ENCODE measurements around the gene HSPB1. TPM values are rescaled to one million over a fixed set of nuclear protein-coding genes. Genes with fewer than 3 reads are reported as not detected.

The HSPB1 gene
- total and polyA plus RNA-seq, 2 experiments from 2014 or later = 48.1 to 437 TPM

DNA sequence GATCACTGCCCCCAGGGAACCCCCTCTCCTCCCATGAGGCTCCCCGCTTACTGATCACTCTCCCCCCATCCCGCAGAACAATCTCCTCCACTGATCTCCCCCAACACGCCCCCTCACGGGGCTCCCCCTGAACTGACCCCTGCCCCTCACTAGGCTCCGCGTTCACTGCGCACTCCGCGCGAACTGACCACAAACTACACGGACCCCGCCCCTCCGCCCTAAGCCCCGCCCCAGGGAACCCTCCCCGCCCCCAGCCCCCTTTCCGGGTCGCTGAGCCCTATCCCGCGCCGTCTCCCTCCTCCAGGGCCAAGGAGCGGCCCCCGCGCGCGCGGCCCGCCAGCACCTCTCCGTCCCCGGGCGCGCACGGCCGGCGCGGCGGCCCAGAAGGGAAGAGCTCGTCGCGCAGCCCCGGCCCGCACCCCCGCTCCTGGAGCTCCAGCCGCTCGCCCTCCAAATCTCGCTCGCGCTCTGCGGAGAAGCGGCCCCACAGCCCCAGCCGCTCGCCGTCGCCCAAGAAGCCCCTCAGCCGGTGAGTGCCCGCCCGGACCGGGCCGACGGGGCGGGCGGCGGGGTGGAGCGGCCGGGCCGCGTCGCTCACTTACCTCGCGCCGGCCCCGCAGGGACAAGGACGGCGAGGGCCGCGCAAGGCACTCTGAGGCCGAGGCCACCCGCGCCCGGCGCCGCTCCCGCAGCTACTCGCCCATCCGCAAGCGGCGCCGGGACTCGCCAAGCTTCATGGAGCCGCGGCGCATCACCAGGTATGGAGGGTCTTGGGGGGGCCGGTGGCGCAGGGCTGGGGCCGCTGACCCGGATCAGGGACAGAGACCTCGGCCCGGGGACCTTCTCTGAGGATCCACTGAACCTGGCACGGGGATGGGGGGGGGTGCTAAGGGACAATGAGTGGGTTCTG, 19.9 kb upstream of the HSPB1 start:
- ATAC-seq = peak; percentile 70
- peaks cover 5% of the 10 kb centered on the region; the same call in 2 of the 3 replicates for H3K36me3 Mint-ChIP-seq (ENCODE audit: low read depth)
- no peak overlapping the region for H3K27ac Mint-ChIP-seq
- H3K9me3 Mint-ChIP-seq = peaks cover 2% of the 10 kb centered on the region; the same call in 2 of the 3 replicates
- Histone ChIP-seq H3K9me2 (ENCODE audit: insufficient read depth) (no peaks in the 10 kb centered on the region), H3K79me2 (replicated peaks; ENCODE audit: insufficient read depth) (no peaks in the 10 kb centered on the region), H3K36me3 (ENCODE audit: insufficient read depth) (no peaks in the 10 kb centered on the region), H3F3A (replicated peaks; ENCODE audit: low read depth) (peaks cover 7% of the 10 kb centered on the region; the same call in 1 of the 2 replicates), H2AFZ (peak overlapping the region; percentile 43; the same call in 1 of the 2 replicates), H3K27me3 (ENCODE audit: insufficient read depth) (peaks cover 56% of the 10 kb centered on the region), H3K4me3 (peak overlapping the region; percentile 76), H3K4me1 (ENCODE audit: insufficient read depth) (peaks cover 9% of the 10 kb centered on the region), H4K20me1 (replicated peaks; ENCODE audit: insufficient read depth) (no peaks in the 10 kb centered on the region; the same call in 1 of the 2 replicates), H3K4me2 (peak overlapping the region; percentile 87), H3K27ac (ENCODE audit: low read depth) (no peak overlapping the region)
- peak overlapping the region; percentile 92 for H3K4me3 Mint-ChIP-seq
- no peak for TF ChIP-seq STAT1 (IDR thresholded peaks at IDR 0.05; ENCODE audit: unreplicated experiment)
- peak; percentile 66 for TF ChIP-seq POLR2AphosphoS5 (IDR thresholded peaks at IDR 0.05; ENCODE audit: low read depth)
- TF ChIP-seq, protein P1, sequence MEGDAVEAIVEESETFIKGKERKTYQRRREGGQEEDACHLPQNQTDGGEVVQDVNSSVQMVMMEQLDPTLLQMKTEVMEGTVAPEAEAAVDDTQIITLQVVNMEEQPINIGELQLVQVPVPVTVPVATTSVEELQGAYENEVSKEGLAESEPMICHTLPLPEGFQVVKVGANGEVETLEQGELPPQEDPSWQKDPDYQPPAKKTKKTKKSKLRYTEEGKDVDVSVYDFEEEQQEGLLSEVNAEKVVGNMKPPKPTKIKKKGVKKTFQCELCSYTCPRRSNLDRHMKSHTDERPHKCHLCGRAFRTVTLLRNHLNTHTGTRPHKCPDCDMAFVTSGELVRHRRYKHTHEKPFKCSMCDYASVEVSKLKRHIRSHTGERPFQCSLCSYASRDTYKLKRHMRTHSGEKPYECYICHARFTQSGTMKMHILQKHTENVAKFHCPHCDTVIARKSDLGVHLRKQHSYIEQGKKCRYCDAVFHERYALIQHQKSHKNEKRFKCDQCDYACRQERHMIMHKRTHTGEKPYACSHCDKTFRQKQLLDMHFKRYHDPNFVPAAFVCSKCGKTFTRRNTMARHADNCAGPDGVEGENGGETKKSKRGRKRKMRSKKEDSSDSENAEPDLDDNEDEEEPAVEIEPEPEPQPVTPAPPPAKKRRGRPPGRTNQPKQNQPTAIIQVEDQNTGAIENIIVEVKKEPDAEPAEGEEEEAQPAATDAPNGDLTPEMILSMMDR (conservative IDR thresholded peaks at IDR 0.05; ENCODE audit: low read depth in 2 of 2) = no peak
- no peak for TF ChIP-seq JUNB (IDR thresholded peaks at IDR 0.05; ENCODE audit: unreplicated experiment)
- peaks cover 52% of the 10 kb centered on the region for H3K27me3 Mint-ChIP-seq (ENCODE audit: insufficient read depth, low read depth, poor library complexity)
- peaks cover 21% of the 10 kb centered on the region for H3K4me1 Mint-ChIP-seq
- DNase-seq (ENCODE audit: low spot score) = peak; percentile 81

DNA sequence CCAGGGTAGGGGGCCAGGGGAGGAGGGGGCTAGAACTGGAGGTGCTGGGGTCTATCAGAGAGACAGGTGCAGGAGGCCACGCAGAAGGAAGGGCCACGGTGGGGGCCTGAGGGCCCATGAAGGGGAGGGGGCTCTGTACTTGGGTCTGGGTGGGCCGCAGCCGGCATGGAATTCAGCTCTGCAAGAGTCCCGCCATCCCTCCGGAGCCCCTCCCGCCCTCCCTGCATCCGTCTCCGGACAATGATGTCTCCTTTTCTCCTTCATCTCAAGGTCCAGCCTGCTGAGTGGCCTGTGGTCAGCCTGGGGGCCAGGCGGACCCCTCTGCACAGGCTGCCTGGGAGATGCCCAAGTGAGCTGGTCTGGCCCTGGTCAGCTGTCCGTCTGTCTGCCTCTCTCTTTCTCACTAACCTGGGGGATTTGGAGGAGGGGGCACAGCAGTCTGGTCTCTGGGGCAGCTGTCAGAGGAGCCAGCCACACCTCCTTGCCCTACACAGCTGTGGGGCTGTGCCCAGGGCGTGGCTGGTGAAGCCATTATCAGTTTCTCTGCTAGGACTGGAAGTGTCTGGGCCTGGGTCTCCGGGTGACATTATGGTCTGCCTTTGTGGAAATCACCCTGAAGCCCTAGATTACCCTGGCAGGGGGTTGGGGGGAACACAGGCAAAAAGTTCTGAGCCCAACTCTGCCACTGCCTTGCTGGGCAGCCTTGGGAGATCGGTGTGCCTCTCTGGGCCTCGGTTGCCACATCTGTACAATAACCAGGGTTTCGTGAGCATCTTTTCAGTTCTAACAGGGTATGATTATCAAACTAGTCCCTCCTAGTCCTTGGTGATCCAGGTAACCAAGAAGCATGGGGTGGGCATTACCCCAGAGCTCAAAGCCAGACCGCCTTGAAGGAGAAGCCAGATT, 19.0 kb upstream of the HSPB1 start:
- Mint-ChIP-seq H3K4me3 (peak overlapping the region; percentile 70), H3K9me3 (peaks cover 2% of the 10 kb centered on the region; the same call in 2 of the 3 replicates), H3K36me3 (ENCODE audit: low read depth) (peaks cover 5% of the 10 kb centered on the region; the same call in 2 of the 3 replicates), H3K27me3 (ENCODE audit: insufficient read depth, low read depth, poor library complexity) (peaks cover 48% of the 10 kb centered on the region), H3K4me1 (peaks cover 21% of the 10 kb centered on the region), H3K27ac (no peak overlapping the region)
- ATAC-seq = no peak
- no peak for DNase-seq (ENCODE audit: low spot score)
- Histone ChIP-seq H3K79me2 (replicated peaks; ENCODE audit: insufficient read depth) (no peaks in the 10 kb centered on the region), H2AFZ (no peak overlapping the region; the same call in 1 of the 2 replicates), H3K4me1 (ENCODE audit: insufficient read depth) (peaks cover 9% of the 10 kb centered on the region), H3F3A (replicated peaks; ENCODE audit: low read depth) (peaks cover 7% of the 10 kb centered on the region; the same call in 1 of the 2 replicates), H3K27ac (ENCODE audit: low read depth) (no peak overlapping the region), H3K4me2 (peak overlapping the region; percentile 87), H3K27me3 (ENCODE audit: insufficient read depth) (peaks cover 53% of the 10 kb centered on the region), H4K20me1 (replicated peaks; ENCODE audit: insufficient read depth) (no peaks in the 10 kb centered on the region; the same call in 1 of the 2 replicates), H3K4me3 (peak overlapping the region; percentile 76), H3K36me3 (ENCODE audit: insufficient read depth) (no peaks in the 10 kb centered on the region), H3K9me2 (ENCODE audit: insufficient read depth) (no peaks in the 10 kb centered on the region)
- TF ChIP-seq STAT1 (IDR thresholded peaks at IDR 0.05; ENCODE audit: unreplicated experiment) (no peak), ZNF331 (CRISPR knock-in tag; IDR thresholded peaks at IDR 0.05; ENCODE audit: low read depth) (no peak), NANOG (IDR thresholded peaks at IDR 0.05; ENCODE audit: borderline replicate concordance) (no peak)
- TF ChIP-seq, protein P1 (conservative IDR thresholded peaks at IDR 0.05; ENCODE audit: low read depth in 2 of 2) = no peak
- TF ChIP-seq, protein P2, sequence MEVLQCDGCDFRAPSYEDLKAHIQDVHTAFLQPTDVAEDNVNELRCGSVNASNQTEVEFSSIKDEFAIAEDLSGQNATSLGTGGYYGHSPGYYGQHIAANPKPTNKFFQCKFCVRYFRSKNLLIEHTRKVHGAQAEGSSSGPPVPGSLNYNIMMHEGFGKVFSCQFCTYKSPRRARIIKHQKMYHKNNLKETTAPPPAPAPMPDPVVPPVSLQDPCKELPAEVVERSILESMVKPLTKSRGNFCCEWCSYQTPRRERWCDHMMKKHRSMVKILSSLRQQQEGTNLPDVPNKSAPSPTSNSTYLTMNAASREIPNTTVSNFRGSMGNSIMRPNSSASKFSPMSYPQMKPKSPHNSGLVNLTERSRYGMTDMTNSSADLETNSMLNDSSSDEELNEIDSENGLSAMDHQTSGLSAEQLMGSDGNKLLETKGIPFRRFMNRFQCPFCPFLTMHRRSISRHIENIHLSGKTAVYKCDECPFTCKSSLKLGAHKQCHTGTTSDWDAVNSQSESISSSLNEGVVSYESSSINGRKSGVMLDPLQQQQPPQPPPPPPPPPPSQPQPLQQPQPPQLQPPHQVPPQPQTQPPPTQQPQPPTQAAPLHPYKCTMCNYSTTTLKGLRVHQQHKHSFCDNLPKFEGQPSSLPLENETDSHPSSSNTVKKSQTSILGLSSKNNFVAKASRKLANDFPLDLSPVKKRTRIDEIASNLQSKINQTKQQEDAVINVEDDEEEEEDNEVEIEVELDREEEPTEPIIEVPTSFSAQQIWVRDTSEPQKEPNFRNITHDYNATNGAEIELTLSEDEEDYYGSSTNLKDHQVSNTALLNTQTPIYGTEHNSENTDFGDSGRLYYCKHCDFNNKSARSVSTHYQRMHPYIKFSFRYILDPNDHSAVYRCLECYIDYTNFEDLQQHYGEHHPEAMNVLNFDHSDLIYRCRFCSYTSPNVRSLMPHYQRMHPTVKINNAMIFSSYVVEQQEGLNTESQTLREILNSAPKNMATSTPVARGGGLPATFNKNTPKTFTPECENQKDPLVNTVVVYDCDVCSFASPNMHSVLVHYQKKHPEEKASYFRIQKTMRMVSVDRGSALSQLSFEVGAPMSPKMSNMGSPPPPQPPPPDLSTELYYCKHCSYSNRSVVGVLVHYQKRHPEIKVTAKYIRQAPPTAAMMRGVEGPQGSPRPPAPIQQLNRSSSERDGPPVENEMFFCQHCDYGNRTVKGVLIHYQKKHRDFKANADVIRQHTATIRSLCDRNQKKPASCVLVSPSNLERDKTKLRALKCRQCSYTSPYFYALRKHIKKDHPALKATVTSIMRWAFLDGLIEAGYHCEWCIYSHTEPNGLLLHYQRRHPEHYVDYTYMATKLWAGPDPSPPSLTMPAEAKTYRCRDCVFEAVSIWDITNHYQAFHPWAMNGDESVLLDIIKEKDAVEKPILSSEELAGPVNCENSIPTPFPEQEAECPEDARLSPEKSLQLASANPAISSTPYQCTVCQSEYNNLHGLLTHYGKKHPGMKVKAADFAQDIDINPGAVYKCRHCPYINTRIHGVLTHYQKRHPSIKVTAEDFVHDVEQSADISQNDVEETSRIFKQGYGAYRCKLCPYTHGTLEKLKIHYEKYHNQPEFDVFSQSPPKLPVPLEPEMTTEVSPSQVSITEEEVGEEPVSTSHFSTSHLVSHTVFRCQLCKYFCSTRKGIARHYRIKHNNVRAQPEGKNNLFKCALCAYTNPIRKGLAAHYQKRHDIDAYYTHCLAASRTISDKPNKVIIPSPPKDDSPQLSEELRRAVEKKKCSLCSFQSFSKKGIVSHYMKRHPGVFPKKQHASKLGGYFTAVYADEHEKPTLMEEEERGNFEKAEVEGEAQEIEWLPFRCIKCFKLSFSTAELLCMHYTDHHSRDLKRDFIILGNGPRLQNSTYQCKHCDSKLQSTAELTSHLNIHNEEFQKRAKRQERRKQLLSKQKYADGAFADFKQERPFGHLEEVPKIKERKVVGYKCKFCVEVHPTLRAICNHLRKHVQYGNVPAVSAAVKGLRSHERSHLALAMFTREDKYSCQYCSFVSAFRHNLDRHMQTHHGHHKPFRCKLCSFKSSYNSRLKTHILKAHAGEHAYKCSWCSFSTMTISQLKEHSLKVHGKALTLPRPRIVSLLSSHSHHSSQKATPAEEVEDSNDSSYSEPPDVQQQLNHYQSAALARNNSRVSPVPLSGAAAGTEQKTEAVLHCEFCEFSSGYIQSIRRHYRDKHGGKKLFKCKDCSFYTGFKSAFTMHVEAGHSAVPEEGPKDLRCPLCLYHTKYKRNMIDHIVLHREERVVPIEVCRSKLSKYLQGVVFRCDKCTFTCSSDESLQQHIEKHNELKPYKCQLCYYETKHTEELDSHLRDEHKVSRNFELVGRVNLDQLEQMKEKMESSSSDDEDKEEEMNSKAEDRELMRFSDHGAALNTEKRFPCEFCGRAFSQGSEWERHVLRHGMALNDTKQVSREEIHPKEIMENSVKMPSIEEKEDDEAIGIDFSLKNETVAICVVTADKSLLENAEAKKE (CRISPR knock-in tag; IDR thresholded peaks at IDR 0.05) = no peak
